ENCODE data around the gene PLEKHA5.
"Not testable (repeated sequence)": the region's sequence is repeated elsewhere in the genome, so short reads cannot be mapped to it uniquely, and the experiment has no call there.

PLEKHA5 gene

DNA sequence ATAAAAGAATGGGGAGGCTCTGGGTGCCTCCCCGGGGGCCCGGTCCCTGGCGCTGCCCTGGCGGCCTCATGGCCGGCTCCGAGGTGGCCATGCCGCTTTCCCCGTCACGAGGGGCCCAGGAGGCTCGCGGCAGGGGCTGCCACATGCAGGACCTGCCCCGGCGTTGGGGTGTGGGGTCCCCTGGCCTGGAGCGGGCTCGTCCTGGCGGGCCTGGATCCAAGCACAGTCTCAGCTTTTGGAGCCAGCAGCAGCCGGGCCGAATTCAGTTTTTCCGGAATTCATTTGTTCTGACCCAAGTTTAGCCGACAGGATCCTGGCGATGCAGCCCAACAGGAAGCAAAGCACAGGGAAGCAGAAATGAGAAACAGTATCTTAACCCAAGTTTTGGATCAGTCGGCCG is 283.3 kb downstream of the PLEKHA5 start:
- no peak for DNase-seq

DNA sequence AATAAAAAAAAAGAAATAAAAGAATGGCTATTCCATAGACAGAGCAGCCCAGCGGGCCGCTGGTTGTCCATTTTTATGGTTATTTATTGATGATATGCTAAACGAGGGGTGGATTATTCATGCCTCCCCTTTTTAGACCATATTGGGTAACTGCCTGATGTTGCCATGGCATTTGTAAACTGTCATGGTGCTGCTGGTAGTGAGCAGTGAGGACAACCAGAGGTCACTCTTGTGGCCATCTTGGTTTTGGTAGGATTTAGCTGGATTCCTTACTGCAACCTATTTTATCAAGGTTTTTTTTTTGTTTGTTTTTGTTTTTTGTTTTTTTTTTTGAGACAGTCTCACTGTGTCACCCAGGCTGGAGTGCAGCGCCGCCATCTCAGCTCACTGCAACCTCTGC is 284.0 kb downstream of the PLEKHA5 start:
- DNase-seq, result not testable (repeated sequence)

DNA sequence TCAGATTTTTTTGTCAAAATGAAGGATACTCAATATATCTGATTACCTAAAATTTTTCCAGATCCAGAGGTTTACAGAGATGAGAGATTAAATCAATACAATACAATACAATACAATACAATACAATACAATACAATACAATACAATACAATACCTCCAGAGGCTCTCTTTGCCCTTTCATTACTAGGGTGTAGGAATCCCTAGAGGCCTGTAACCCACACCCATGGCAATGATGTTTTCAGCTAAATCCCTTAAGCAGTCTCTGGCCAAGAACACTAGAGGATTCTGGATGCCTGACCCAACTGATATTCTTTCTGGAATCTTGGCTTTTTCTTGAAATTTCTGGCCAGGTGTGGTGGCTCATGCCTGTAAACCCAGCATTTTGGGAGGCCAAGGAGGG is 286.0 kb downstream of the PLEKHA5 start:
- no peak for DNase-seq

DNA sequence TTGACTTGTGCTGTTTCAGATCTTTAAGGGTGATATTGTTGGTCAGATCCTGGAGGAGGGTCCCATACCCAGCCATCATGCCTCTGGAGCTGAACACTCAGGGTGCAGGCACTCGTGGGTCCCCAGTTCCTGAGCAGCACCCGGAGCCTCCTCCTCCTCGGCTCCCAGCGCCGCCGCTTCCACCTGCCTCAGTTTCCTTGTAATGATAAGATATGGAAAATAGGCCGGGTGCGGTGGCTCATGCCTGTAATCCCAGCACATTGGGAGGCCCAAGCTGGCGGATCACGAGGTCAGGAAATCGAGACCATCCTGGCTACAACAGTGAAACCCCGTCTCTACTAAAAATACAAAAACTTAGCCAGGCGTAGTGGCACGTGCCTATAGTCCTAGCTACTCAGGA is 289.6 kb downstream of the PLEKHA5 start:
- no peak for DNase-seq

DNA sequence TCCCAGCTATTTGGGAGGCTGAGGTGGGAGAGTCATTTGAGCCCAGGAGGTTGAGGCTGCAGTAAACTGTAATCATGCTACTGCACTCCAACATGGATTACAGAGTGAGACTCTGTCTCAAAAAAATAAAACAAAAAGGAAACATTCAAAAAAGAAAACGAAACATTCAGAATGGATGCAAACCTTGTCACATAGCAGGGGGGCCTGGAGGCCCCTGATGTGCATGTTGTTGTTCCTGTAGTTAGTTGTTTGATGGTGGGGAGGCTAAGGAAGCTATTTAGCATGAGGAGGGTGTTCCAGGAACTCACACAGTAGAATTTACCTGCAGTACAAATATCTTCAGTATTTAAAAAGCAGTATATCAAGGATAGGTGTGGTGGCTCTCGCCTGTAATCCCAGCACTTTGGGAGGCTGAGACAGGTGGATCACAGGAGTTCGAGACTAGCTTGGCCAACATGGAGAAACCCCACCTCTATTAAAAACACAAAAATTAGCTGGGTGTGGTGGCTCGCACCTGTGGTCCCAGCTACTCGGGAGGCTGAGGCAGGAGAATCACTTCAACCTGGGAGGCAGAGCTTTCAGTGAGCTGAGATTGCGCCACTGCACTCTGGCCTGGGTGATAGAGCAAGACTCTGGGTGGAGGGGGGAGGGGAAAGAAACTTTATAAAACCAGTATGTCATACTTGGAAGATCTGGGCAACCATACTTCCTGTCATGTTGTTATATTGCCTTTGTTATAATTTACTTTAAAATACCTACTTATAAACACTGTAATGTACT is 292.2 kb downstream of the PLEKHA5 start:
- no peak for DNase-seq

DNA sequence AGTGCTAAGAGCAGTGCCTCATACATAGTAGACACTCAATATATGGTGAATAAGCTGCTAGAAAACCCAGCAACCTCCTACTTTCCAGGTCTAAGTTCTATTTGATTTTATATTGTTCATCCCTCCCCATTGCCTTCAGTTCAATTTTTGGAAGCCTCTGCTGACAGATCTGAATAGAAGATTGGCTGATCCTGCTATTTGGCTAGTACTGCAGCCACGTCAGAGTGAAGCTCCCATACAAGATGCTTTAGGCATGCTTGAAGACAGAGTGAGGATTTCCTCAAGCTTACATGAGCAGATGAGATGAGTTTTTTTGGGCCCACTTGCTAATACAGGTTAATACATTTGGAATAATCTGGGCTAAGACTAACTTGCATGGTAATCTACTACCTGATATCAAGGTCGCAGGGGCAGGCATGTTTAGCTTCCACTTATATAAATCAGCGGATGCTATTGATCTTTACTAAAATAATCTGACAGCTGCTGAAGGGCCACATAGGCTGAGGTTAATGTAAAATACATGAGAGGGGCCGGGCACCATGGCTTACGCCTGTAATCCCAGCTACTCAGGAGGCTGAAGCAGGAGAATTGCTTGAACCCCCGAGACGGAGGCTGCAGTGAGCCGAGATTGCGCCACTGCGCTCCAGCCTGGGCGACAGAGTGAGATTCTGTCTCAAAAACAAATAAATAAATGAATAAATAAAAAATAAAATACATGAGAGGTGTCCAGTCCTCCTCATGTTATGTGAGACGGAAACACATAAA is 293.8 kb downstream of the PLEKHA5 start:
- DNase-seq, result no peak

Measured in CD4-positive, alpha-beta T cell treated with Interleukin-12 subunit alpha and Interleukin-12 subunit beta, for 1 hour (primary cell).